ENCODE data around the gene RAVER1. TPM values are rescaled to one million over a fixed set of nuclear protein-coding genes. Genes with fewer than 3 reads are reported as not detected.

The RAVER1 gene
- total and polyA plus RNA-seq, 9 of the 15 experiments (the other 6 are each of a cell fraction or from before 2014, with no cell fraction given): 0.06 to 113 (median 7.0) TPM

DNA sequence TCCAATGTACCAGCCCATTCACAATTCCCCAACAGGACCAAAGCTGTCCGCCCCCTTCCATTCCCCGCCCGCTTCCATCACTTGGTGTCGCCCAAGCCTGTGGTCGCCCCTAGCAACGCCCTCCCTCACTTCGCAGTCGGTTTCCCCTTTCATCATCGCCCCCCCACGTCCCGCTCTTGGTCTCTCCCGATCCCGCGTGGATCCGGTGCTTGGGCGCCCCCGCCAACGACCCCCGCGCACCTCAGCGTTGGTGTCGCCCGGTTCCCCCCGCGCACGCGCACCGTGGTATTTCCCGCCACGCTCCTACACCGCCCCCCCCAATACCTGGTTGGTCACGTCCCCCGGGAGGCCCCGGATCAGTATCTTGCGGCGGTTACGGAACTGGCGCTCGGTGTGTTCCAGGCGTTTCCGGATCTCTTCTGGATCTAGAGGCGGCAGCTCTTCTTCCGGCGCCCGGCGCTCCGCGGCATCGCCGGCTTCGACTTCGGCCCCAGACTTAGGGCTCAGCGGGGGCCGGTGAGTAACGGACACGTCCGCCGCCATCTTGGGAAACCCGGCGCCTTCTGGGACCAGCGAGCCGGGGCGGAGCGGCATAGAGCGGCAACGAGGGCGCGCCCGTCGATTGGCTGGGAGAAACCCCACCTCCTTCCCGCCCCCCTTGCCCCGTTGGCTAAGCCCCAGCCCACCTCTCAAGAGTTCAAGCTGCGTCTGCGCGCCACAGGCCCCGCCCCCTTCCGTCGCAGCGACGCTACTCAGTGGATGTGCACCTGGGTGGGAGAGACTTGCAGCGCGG, at the start of gene RAVER1 (continued):
- TF ChIP-seq, protein P1, sequence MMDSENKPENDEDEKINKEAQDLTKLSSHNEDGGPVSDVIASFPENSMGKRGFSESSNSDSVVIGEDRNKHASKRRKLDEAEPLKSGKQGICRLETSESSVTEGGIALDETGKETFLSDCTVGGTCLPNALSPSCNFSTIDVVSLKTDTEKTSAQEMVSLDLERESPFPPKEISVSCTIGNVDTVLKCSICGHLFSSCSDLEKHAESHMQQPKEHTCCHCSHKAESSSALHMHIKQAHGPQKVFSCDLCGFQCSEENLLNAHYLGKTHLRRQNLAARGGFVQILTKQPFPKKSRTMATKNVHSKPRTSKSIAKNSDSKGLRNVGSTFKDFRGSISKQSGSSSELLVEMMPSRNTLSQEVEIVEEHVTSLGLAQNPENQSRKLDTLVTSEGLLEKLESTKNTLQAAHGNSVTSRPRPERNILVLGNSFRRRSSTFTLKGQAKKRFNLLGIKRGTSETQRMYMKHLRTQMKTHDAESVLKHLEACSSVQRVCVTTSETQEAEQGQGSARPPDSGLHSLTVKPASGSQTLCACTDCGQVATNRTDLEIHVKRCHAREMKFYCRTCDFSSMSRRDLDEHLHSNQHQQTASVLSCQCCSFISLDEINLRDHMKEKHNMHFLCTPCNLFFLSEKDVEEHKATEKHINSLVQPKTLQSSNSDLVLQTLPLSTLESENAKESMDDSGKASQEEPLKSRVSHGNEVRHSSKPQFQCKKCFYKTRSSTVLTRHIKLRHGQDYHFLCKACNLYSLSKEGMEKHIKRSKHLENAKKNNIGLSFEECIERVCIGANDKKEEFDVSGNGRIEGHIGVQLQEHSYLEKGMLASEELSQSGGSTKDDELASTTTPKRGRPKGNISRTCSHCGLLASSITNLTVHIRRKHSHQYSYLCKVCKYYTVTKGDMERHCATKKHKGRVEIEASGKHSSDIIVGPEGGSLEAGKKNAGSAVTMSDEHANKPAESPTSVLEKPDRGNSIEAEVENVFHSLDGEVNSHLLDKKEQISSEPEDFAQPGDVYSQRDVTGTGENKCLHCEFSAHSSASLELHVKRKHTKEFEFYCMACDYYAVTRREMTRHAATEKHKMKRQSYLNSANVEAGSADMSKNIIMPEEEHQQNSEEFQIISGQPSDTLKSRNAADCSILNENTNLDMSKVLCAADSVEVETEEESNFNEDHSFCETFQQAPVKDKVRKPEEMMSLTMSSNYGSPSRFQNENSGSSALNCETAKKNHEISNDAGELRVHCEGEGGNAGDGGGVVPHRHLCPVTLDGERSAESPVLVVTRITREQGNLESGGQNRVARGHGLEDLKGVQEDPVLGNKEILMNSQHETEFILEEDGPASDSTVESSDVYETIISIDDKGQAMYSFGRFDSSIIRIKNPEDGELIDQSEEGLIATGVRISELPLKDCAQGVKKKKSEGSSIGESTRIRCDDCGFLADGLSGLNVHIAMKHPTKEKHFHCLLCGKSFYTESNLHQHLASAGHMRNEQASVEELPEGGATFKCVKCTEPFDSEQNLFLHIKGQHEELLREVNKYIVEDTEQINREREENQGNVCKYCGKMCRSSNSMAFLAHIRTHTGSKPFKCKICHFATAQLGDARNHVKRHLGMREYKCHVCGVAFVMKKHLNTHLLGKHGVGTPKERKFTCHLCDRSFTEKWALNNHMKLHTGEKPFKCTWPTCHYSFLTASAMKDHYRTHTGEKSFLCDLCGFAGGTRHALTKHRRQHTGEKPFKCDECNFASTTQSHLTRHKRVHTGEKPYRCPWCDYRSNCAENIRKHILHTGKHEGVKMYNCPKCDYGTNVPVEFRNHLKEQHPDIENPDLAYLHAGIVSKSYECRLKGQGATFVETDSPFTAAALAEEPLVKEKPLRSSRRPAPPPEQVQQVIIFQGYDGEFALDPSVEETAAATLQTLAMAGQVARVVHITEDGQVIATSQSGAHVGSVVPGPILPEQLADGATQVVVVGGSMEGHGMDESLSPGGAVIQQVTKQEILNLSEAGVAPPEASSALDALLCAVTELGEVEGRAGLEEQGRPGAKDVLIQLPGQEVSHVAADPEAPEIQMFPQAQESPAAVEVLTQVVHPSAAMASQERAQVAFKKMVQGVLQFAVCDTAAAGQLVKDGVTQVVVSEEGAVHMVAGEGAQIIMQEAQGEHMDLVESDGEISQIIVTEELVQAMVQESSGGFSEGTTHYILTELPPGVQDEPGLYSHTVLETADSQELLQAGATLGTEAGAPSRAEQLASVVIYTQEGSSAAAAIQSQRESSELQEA (IDR thresholded peaks at IDR 0.05; ENCODE audit: low read depth): no peak
- TF ChIP-seq KDM1A (IDR thresholded peaks at IDR 0.05): peak in 1 of 2 experiments; percentile 22; a peak in 1 of 4 replicates
- no peak for TF ChIP-seq ZNF24 (IDR thresholded peaks at IDR 0.05)
- TF ChIP-seq NFATC3 (IDR thresholded peaks at IDR 0.05): no peak
- TF ChIP-seq ZFX (CRISPR knock-in tag; IDR thresholded peaks at IDR 0.05): peak; percentile 84
- TF ChIP-seq, protein P2, sequence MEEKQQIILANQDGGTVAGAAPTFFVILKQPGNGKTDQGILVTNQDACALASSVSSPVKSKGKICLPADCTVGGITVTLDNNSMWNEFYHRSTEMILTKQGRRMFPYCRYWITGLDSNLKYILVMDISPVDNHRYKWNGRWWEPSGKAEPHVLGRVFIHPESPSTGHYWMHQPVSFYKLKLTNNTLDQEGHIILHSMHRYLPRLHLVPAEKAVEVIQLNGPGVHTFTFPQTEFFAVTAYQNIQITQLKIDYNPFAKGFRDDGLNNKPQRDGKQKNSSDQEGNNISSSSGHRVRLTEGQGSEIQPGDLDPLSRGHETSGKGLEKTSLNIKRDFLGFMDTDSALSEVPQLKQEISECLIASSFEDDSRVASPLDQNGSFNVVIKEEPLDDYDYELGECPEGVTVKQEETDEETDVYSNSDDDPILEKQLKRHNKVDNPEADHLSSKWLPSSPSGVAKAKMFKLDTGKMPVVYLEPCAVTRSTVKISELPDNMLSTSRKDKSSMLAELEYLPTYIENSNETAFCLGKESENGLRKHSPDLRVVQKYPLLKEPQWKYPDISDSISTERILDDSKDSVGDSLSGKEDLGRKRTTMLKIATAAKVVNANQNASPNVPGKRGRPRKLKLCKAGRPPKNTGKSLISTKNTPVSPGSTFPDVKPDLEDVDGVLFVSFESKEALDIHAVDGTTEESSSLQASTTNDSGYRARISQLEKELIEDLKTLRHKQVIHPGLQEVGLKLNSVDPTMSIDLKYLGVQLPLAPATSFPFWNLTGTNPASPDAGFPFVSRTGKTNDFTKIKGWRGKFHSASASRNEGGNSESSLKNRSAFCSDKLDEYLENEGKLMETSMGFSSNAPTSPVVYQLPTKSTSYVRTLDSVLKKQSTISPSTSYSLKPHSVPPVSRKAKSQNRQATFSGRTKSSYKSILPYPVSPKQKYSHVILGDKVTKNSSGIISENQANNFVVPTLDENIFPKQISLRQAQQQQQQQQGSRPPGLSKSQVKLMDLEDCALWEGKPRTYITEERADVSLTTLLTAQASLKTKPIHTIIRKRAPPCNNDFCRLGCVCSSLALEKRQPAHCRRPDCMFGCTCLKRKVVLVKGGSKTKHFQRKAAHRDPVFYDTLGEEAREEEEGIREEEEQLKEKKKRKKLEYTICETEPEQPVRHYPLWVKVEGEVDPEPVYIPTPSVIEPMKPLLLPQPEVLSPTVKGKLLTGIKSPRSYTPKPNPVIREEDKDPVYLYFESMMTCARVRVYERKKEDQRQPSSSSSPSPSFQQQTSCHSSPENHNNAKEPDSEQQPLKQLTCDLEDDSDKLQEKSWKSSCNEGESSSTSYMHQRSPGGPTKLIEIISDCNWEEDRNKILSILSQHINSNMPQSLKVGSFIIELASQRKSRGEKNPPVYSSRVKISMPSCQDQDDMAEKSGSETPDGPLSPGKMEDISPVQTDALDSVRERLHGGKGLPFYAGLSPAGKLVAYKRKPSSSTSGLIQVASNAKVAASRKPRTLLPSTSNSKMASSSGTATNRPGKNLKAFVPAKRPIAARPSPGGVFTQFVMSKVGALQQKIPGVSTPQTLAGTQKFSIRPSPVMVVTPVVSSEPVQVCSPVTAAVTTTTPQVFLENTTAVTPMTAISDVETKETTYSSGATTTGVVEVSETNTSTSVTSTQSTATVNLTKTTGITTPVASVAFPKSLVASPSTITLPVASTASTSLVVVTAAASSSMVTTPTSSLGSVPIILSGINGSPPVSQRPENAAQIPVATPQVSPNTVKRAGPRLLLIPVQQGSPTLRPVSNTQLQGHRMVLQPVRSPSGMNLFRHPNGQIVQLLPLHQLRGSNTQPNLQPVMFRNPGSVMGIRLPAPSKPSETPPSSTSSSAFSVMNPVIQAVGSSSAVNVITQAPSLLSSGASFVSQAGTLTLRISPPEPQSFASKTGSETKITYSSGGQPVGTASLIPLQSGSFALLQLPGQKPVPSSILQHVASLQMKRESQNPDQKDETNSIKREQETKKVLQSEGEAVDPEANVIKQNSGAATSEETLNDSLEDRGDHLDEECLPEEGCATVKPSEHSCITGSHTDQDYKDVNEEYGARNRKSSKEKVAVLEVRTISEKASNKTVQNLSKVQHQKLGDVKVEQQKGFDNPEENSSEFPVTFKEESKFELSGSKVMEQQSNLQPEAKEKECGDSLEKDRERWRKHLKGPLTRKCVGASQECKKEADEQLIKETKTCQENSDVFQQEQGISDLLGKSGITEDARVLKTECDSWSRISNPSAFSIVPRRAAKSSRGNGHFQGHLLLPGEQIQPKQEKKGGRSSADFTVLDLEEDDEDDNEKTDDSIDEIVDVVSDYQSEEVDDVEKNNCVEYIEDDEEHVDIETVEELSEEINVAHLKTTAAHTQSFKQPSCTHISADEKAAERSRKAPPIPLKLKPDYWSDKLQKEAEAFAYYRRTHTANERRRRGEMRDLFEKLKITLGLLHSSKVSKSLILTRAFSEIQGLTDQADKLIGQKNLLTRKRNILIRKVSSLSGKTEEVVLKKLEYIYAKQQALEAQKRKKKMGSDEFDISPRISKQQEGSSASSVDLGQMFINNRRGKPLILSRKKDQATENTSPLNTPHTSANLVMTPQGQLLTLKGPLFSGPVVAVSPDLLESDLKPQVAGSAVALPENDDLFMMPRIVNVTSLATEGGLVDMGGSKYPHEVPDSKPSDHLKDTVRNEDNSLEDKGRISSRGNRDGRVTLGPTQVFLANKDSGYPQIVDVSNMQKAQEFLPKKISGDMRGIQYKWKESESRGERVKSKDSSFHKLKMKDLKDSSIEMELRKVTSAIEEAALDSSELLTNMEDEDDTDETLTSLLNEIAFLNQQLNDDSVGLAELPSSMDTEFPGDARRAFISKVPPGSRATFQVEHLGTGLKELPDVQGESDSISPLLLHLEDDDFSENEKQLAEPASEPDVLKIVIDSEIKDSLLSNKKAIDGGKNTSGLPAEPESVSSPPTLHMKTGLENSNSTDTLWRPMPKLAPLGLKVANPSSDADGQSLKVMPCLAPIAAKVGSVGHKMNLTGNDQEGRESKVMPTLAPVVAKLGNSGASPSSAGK (IDR thresholded peaks at IDR 0.05): no peak

All from K562 (cell line).